GM13976 (cell line): ENCODE measurements around the gene NF1.

Experiments
- DNase-seq: peaks from one replicate; pipeline ENCODE4 v3.0.0; 2012; ENCODE audit warnings: low spot score
- CTCF ChIP-seq: IDR thresholded peaks from 2 replicates; pipeline ENCODE4 v1.5.1; 2012; ENCODE audit warnings: borderline replicate concordance, mild to moderate bottlenecking; ENCODE audit not compliant: insufficient read depth; ENCODE audit errors: extremely low read depth, missing control alignments, control extremely low read depth
- in situ Hi-C: fragments of 300-500 bp; cut with MboI; formaldehyde crosslinking; loops from one replicate; pipeline ENCODE4 v1.12.0; 2022; ENCODE audit warnings: low sequenced_read_pairs, mixed read lengths, inconsistent platforms; ENCODE audit not compliant: unreplicated experiment

Gene NF1

GRCh38 chr17:31318851-31319661, 224.3 kb downstream of the NF1 start:
- TF ChIP-seq CTCF, result no peak
- no peak for DNase-seq
- in situ Hi-C loops, result no loop called here

- in situ Hi-C loops, result no loop called here
Observed at GRCh38 chr17:31320241-31320640, 225.5 kb downstream of the NF1 start.

GRCh38 chr17:31320791-31321190, 226.0 kb downstream of the NF1 start:
- no peak for TF ChIP-seq CTCF
- in situ Hi-C loops, result no loop called here
- no peak for DNase-seq

More at GRCh38 chr17:31320241-31320640, 225.5 kb downstream of the NF1 start:
- no peak for TF ChIP-seq CTCF
- DNase-seq, result no peak

DNA sequence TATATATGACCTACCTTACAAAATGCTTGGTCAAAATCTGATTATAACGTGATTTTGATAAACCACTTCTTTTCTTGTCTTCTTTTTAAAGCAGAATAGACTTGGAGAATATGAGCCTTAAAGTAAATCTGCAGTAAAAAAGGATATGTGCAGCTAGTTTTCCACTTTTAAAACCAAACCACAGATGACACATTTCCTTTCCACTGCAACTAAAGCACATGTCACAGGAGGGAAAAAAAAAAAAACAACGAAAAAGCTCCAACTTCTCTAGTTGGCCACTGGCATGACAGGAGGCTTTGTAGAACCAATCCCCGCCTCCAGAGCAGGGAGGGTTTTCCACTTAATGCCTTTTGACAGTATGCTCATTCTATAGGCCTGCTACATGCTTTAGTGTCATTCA, 226.7 kb downstream of the NF1 start, which contains the start of gene EVI2A:
EVI2A (minus strand) TSS at position 142 of the 400 bp plus-strand sequence. CDS start 2,609 bp downstream, outside the sequence.
- DNase-seq, result peak; percentile 58
- in situ Hi-C loops, result no loop called here
- no peak for TF ChIP-seq CTCF

DNA sequence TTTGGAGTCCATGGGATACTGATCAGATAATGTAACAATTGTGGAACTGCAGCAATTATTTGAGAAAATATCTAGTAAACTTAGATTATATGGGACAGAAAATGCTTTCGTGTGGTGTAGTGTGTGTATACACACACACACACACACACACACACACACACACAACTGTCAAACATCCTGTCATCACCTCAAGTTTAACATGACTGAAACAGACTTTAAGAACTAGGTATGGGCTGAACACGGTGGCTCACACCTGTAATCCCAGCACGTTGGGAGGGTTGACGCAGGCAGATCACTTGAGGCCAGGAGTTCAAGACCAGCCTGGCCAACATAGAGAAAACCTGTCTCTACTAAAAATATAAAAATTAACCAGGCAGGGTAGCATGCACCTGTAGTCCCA, 227.2 kb downstream of the NF1 start:
- TF ChIP-seq CTCF, result no peak
- in situ Hi-C loops, result no loop called here
- DNase-seq, result no peak

GRCh38 chr17:31323551-31323950, 228.8 kb downstream of the NF1 start:
- no peak for TF ChIP-seq CTCF
- in situ Hi-C loops, result no loop called here
- no peak for DNase-seq
